Activated T-helper 2 cell treated with anti-CD3 and anti-CD28 coated beads, Interferon-gamma antibody, Interleukin-2, Interleukin-4, amounts not matched to agents 10 μg/mL and 5 μg/mL and 100 μg/mL, durations not matched to agents 14 hours and 24 hours and 36 hours (primary cell): ENCODE data around the gene DNMT3L. TPM values are rescaled to one million over a fixed set of nuclear protein-coding genes. Genes with fewer than 3 reads are reported as not detected.
"Not testable (repeated sequence)": the region's sequence is repeated elsewhere in the genome, so short reads cannot be mapped to it uniquely, and the experiment has no call there.

ENCODE experiments used
- DNase-seq: peaks from one replicate; pipeline ENCODE4 v3.0.0; 2021; ENCODE audit warnings: low spot score
- H3K27ac Mint-ChIP-seq: one replicate; pipeline ENCODE4 v1.8.0; 2021; ENCODE audit warnings: mixed read lengths
- H3K27me3 Mint-ChIP-seq: one replicate; pipeline ENCODE4 v1.8.0; 2021; ENCODE audit warnings: low read depth, mixed read lengths
- H3K36me3 Mint-ChIP-seq: one replicate; pipeline ENCODE4 v1.8.0; 2021; ENCODE audit warnings: low read depth, mixed read lengths
- H3K4me1 Mint-ChIP-seq: one replicate; pipeline ENCODE4 v1.8.0; 2021; ENCODE audit warnings: low read depth, mixed read lengths
- H3K4me3 Mint-ChIP-seq: one replicate; pipeline ENCODE4 v1.8.0; 2021; ENCODE audit warnings: low read depth, mild to moderate bottlenecking, moderate library complexity, mixed read lengths
- H3K9me3 Mint-ChIP-seq: one replicate; pipeline ENCODE4 v1.8.0; 2021; ENCODE audit warnings: mixed read lengths
- intact Hi-C: fragments of 100-400 bp; cut with micrococcal nuclease; formaldehyde crosslinking; loops from one replicate; pipeline ENCODE4 v1.15.1; 2023
- total RNA-seq: library from RNA; stranded (reverse); gene quantifications from 2 replicates; pipeline ENCODE4 v1.2.3, GENCODE V29; 2022

The DNMT3L gene
- total RNA-seq, 1 donor from 2014 or later: not detected

GRCh38 chr21:44240842-44241241 lies 20.9 kb downstream of the DNMT3L start, which contains the start of gene ICOSLG:
Gene ICOSLG, minus strand, starts transcription at chr21:44240943. Its CDS starts 126 bp downstream, at chr21:44240817.
- H3K27ac Mint-ChIP-seq, H3K9me3 Mint-ChIP-seq, intact Hi-C loops, H3K4me1 Mint-ChIP-seq, H3K4me3 Mint-ChIP-seq, H3K36me3 Mint-ChIP-seq, H3K27me3 Mint-ChIP-seq, DNase-seq: not testable (repeated sequence)

GRCh38 chr21:44240353-44240752 lies 21.3 kb downstream of the DNMT3L start:
- H3K4me1 Mint-ChIP-seq, H3K36me3 Mint-ChIP-seq, H3K9me3 Mint-ChIP-seq, H3K27ac Mint-ChIP-seq, intact Hi-C loops, H3K27me3 Mint-ChIP-seq, DNase-seq, H3K4me3 Mint-ChIP-seq: not testable (repeated sequence)

DNA sequence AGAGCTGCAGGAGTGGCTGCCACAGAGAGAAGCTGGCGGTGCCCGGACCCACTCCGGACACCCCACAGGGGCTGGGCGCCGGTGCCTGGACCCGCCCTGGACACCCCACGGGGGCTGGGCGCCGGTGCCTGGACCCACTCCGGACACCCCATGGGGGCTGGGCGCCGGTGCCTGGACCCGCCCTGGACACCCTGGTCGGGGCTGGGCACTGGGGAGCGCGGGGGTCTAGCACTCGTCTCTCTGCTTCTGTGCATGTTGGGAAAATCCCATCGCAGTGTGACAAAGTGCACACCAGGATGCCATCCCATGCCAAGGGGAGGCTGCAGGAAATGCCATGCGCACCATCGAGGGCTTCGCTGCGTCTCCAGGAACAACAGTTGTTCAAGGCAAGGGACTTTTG lies 32.1 kb downstream of the DNMT3L start:
- H3K9me3 Mint-ChIP-seq, DNase-seq, H3K4me1 Mint-ChIP-seq, H3K36me3 Mint-ChIP-seq, intact Hi-C loops, H3K4me3 Mint-ChIP-seq, H3K27ac Mint-ChIP-seq, H3K27me3 Mint-ChIP-seq: not testable (repeated sequence)

GRCh38 chr21:44228109-44228508 lies 33.6 kb downstream of the DNMT3L start:
- H3K36me3 Mint-ChIP-seq, H3K9me3 Mint-ChIP-seq, DNase-seq, intact Hi-C loops, H3K4me3 Mint-ChIP-seq, H3K27me3 Mint-ChIP-seq, H3K27ac Mint-ChIP-seq, H3K4me1 Mint-ChIP-seq: not testable (repeated sequence)

- H3K27me3 Mint-ChIP-seq, intact Hi-C loops, DNase-seq, H3K4me3 Mint-ChIP-seq, H3K27ac Mint-ChIP-seq, H3K4me1 Mint-ChIP-seq, H3K36me3 Mint-ChIP-seq, H3K9me3 Mint-ChIP-seq: not testable (repeated sequence)
These were observed 34.1 kb downstream of the DNMT3L start for GRCh38 chr21:44227614-44228013.

DNA sequence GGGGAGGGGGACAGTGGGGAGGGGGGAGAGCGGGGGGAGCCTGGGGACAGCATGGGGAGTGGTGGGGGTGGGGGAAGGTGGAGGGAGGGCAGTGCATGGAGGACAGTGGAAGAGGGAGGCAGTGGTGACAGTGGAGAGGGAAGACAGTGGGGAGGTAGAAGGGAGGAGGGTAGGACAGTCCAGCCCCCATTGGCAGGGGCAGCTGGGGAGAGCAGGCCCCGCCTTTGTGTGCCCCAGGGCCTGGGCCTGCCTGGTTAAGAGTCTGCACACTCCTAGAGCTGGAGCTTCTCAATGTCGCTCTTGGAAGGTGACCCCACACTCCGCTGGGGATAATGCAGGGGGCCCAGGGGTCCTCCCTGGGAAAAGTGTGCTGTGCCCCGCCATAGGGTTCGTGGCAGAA lies 36.1 kb downstream of the DNMT3L start:
- H3K9me3 Mint-ChIP-seq, intact Hi-C loops, H3K4me1 Mint-ChIP-seq: not testable (repeated sequence)

DNA sequence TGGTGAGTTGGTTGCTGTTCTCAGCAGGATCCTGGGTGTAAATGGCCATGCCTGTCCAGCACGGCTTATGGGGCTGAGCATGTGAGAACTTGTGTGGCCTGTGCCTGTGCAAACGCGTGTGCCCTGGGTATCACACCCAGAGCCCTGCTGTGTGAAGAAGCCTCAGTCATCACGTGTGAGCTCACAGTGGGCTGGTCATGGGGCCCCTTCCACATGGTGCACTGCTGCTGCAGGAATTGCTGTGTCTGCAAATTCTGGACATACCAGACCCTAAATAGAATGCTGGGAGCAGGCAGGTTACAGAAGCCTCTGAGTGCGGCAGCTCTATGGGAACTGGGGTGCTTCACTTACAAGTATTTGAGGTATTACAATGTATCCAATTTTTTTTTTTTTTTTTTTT lies 38.4 kb downstream of the DNMT3L start:
- H3K9me3 Mint-ChIP-seq: not testable (repeated sequence)

More for the DNA sequence above, 36.1 kb downstream of the DNMT3L start:
- DNase-seq, H3K27ac Mint-ChIP-seq, H3K36me3 Mint-ChIP-seq, H3K4me3 Mint-ChIP-seq, H3K27me3 Mint-ChIP-seq: not testable (repeated sequence)

DNA sequence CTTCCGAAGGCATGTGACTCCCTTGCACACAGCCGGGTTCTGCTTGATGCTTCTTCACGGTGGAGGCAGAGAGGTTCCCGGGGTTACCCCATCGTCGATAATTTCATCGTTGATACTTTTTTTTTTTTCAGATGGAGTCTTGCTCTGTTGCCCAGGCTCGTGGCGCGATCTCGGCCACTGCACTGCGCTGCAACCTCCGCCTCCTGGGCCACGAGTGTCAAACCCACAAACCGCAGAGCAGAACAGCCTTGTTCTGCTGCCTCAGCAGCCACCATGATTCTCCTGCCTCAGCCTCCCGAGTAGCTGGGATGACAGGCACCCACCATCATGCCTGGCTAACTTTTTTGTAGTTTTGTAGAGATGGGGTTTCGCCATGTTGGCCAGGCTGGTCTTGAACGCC lies 41.0 kb downstream of the DNMT3L start:
- DNase-seq, H3K27ac Mint-ChIP-seq, H3K27me3 Mint-ChIP-seq, H3K4me3 Mint-ChIP-seq, H3K36me3 Mint-ChIP-seq, intact Hi-C loops, H3K9me3 Mint-ChIP-seq, H3K4me1 Mint-ChIP-seq: not testable (repeated sequence)

More for the DNA sequence above, 38.4 kb downstream of the DNMT3L start:
- H3K4me1 Mint-ChIP-seq, H3K27me3 Mint-ChIP-seq, intact Hi-C loops, DNase-seq, H3K36me3 Mint-ChIP-seq, H3K4me3 Mint-ChIP-seq, H3K27ac Mint-ChIP-seq: not testable (repeated sequence)

- intact Hi-C loops, H3K27ac Mint-ChIP-seq, H3K36me3 Mint-ChIP-seq, DNase-seq, H3K4me1 Mint-ChIP-seq, H3K27me3 Mint-ChIP-seq, H3K9me3 Mint-ChIP-seq, H3K4me3 Mint-ChIP-seq: not testable (repeated sequence)
These were observed 43.2 kb downstream of the DNMT3L start for GRCh38 chr21:44218461-44218860.

DNA sequence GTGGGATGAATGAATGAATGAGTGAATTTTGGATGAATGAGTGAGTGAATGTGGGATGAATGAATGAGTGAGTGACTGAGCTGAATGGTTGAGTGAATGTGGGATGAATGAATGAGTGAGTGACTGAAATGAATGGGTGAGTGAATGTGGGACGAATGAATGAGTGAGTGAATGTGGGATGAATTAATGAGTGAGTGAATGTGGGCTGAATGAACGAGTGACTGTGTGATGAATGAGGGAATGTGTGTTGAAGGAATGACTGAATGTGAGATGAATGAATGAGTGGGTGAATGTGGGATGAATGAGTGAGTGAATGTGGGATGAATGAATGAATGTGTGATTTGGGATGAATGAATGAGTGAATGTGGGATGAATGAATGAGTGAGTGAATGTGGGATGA lies 49.7 kb downstream of the DNMT3L start:
- H3K9me3 Mint-ChIP-seq, H3K4me3 Mint-ChIP-seq, H3K27me3 Mint-ChIP-seq, DNase-seq, intact Hi-C loops, H3K36me3 Mint-ChIP-seq, H3K27ac Mint-ChIP-seq, H3K4me1 Mint-ChIP-seq: not testable (repeated sequence)

DNA sequence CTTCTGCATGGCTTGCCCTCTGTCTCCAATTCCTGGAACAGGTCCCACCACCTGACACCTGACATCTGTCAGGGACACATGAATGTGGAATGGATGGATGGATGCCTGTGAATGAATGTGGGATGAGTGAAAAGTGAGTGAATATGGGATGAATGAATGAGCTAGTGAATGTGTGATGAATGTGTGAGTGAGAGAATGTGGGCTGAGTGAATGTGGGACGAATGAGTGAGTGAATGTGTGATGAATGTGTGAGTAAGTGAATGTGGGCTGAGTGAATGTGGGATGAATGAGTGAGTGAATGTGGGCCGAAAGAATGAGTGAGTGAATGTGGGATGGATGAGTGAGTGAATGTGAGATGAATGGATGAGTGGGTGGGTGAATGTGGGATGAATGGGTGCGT lies 50.1 kb downstream of the DNMT3L start:
- H3K27ac Mint-ChIP-seq, H3K36me3 Mint-ChIP-seq, H3K9me3 Mint-ChIP-seq, H3K4me3 Mint-ChIP-seq, DNase-seq, H3K4me1 Mint-ChIP-seq, H3K27me3 Mint-ChIP-seq, intact Hi-C loops: not testable (repeated sequence)

DNA sequence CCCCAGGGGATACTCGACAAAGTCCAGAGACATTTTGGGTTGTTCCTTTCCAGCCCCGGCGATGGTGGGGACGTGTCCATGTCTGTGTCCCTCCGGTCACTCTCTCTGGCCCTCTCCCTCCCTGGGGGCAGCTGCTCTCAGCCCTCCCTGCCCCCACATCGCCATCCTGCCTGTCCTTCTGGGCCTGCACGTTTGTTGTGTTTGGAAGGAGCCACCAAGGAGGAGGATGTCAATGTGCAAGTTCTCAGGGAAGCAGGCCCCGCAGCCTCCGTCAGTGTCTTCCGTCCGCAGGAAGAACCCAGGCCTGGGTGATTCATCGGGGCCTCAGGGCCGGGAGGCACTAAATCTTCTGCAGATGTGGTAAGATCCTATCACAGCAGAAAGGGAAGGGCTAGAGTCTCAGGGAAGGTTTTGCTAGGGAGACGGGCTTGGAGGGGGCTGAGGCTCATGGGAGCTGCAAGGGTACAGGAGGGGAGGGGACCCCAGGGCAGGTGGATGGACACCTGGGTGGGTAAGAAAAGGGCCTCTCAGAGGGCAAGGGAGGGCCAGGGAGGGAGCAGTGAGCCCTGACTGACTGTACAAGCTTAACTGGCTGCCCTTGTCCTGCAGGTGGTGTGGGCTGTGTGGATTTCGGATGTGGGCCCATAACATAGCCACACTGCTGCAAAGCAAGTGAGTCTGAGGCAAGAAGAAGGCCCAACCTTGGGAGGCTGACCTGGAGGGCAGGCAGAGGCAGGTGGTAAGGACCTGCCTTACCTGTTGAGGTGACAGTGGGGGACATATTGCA lies 53.6 kb downstream of the DNMT3L start:
- intact Hi-C loops, H3K4me3 Mint-ChIP-seq, H3K27ac Mint-ChIP-seq, H3K4me1 Mint-ChIP-seq, H3K36me3 Mint-ChIP-seq, H3K9me3 Mint-ChIP-seq, H3K27me3 Mint-ChIP-seq, DNase-seq: not testable (repeated sequence)

GRCh38 chr21:44206698-44207676 lies 54.7 kb downstream of the DNMT3L start:
- H3K27me3 Mint-ChIP-seq, H3K4me3 Mint-ChIP-seq, H3K4me1 Mint-ChIP-seq, H3K36me3 Mint-ChIP-seq, H3K27ac Mint-ChIP-seq, H3K9me3 Mint-ChIP-seq, DNase-seq, intact Hi-C loops: not testable (repeated sequence)
